GM13976 (cell line): Measurements from ENCODE around the gene CRY1.

Source experiments
- DNase-seq: peaks from one replicate; pipeline ENCODE4 v3.0.0; 2012; ENCODE audit warnings: low spot score
- CTCF ChIP-seq: IDR thresholded peaks from 2 replicates; pipeline ENCODE4 v1.5.1; 2012; ENCODE audit warnings: borderline replicate concordance, mild to moderate bottlenecking; ENCODE audit not compliant: insufficient read depth; ENCODE audit errors: extremely low read depth, missing control alignments, control extremely low read depth
- in situ Hi-C: fragments of 300-500 bp; cut with MboI; formaldehyde crosslinking; loops from one replicate; pipeline ENCODE4 v1.12.0; 2022; ENCODE audit warnings: low sequenced_read_pairs, mixed read lengths, inconsistent platforms; ENCODE audit not compliant: unreplicated experiment

Gene CRY1

GRCh38 chr12:106980944-106981343, 112.4 kb downstream of the CRY1 start:
- in situ Hi-C loops, result no loop called here
- DNase-seq, result no peak

GRCh38 chr12:106978035-106978800, 115.1 kb downstream of the CRY1 start:
- in situ Hi-C loops, result no loop called here
- DNase-seq, result no peak
- no peak for TF ChIP-seq CTCF

More at GRCh38 chr12:106980944-106981343, 112.4 kb downstream of the CRY1 start:
- TF ChIP-seq CTCF, result no peak

GRCh38 chr12:106976668-106977067, 116.7 kb downstream of the CRY1 start:
- no peak for DNase-seq
- in situ Hi-C loops, result no loop called here
- TF ChIP-seq CTCF, result no peak

GRCh38 chr12:106975993-106976658, 117.2 kb downstream of the CRY1 start:
- DNase-seq, result no peak
- in situ Hi-C loops, result no loop called here
- no peak for TF ChIP-seq CTCF

GRCh38 chr12:106975098-106975497, 118.3 kb downstream of the CRY1 start:
- no peak for DNase-seq
- no peak for TF ChIP-seq CTCF
- in situ Hi-C loops, result no loop called here

- no peak for TF ChIP-seq CTCF
- in situ Hi-C loops, result no loop called here
- DNase-seq, result peak; percentile 48
These were observed 118.8 kb downstream of the CRY1 start for GRCh38 chr12:106974511-106974910.

- TF ChIP-seq CTCF, result no peak
- in situ Hi-C loops, result no loop called here
- DNase-seq, result no peak
These were observed 119.8 kb downstream of the CRY1 start for GRCh38 chr12:106973545-106973944.
